NB4 (cell line): ENCODE measurements around the gene LAMA5.

Experiments used
- DNase-seq: peaks from one replicate; pipeline ENCODE4 v3.0.0; 2010; ENCODE audit warnings: low read depth
- H3K4me3 ChIP-seq: one replicate; pipeline ENCODE4 v1.5.1; 2011; ENCODE audit warnings: mild to moderate bottlenecking, low read depth, low read length, moderate library complexity
- MYC ChIP-seq: IDR thresholded peaks from 2 replicates; pipeline ENCODE4 v1.6.1; 2011; ENCODE audit warnings: low read depth, low read length
- POLR2A ChIP-seq: IDR thresholded peaks from 2 replicates; pipeline ENCODE4 v1.6.1; 2011; ENCODE audit warnings: mild to moderate bottlenecking; ENCODE audit not compliant: insufficient read length; ENCODE audit errors: extremely low read depth
- TF ChIP-seq, protein P1 (sequence below): IDR thresholded peaks from one replicate; pipeline ENCODE4 v1.5.1; 2012; ENCODE audit warnings: low read depth, low read length
- TF ChIP-seq, protein P2 (sequence below): IDR thresholded peaks from 2 replicates; pipeline ENCODE4 v1.6.1; 2011; ENCODE audit warnings: low read depth, low read length

The LAMA5 gene

DNA sequence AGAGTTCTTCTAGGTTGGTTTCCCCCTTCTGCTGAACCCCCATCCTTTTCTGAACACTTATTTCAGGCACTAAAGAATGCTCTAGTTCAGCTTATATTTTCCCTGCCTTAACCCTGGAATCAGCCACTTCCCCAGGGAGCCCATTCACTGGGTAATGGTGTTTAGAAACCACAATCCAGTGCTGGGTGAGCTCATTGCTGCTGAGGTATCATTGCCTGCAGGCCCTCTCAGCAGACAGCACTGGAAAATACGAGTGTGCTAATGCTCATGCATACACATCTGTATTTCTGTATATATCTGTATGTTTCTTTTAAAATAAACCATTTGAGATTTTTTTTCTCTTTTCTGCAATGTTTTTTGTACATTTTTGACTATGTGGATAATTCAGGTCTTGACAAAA, 101.7 kb downstream of the LAMA5 start:
- TF ChIP-seq MYC, result no peak
- no peak for TF ChIP-seq POLR2A
- TF ChIP-seq, protein P1, sequence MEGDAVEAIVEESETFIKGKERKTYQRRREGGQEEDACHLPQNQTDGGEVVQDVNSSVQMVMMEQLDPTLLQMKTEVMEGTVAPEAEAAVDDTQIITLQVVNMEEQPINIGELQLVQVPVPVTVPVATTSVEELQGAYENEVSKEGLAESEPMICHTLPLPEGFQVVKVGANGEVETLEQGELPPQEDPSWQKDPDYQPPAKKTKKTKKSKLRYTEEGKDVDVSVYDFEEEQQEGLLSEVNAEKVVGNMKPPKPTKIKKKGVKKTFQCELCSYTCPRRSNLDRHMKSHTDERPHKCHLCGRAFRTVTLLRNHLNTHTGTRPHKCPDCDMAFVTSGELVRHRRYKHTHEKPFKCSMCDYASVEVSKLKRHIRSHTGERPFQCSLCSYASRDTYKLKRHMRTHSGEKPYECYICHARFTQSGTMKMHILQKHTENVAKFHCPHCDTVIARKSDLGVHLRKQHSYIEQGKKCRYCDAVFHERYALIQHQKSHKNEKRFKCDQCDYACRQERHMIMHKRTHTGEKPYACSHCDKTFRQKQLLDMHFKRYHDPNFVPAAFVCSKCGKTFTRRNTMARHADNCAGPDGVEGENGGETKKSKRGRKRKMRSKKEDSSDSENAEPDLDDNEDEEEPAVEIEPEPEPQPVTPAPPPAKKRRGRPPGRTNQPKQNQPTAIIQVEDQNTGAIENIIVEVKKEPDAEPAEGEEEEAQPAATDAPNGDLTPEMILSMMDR, result no peak
- TF ChIP-seq, protein P2, sequence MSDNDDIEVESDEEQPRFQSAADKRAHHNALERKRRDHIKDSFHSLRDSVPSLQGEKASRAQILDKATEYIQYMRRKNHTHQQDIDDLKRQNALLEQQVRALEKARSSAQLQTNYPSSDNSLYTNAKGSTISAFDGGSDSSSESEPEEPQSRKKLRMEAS, result no peak
- DNase-seq, result no peak
- no peak overlapping the region for H3K4me3 ChIP-seq

DNA sequence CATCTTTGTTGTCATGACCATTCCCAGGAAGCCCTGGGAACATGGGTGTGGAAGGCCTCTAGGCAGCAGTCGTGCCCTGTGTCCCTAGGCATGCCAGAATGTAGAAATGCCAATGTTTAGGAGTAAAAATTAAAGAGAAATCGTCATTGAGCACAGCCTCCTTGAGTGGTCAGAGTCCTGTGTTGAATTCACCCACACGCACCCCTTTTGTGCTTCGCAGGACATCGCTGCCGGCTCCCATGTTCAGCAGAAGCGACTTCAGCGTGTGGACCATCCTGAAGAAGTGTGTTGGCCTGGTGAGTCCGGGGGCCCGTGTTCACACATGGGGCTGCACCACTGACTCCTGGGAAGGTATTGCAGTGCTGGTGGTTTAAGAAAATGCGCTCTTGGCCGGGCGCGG, 103.7 kb downstream of the LAMA5 start:
- no peak for DNase-seq
- TF ChIP-seq MYC, result no peak
- TF ChIP-seq, protein P2, result no peak
- TF ChIP-seq, protein P1, result no peak
- no peak for TF ChIP-seq POLR2A
- no peak overlapping the region for H3K4me3 ChIP-seq

DNA sequence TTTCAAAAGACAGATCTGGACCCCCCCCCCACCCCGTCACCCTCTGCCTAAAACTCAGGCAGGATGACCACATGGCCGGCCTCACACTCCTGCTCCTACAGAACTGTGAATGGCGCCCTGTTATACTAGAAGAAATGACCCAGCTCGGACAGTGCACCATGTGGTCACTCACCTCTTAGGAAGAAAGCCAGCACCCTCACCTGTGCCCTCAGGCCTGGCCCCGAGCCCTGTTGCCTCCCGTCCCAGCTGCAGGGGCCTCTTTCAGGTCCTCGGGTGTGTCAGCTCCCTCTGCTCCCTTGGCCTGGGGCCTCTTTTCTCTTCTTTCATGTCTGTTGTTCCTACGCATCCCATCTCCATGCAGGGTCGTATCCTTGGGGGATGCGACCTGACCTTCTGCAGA, 105.0 kb downstream of the LAMA5 start:
- no peak for TF ChIP-seq POLR2A
- H3K4me3 ChIP-seq, result no peak overlapping the region
- no peak for DNase-seq

DNA sequence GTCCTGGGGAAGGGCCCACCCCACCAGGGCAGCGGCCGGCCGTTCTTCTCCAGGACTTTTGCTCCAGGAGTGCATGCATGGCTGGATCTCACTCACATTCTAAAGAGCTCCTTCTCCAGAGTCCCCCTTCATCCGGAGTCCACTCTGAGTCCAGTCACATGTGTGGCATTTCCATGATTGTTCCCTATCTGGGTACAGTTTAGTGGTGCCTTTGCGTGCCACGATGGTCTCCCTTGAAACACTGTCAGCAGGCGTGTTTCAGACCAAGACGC, 107.9 kb downstream of the LAMA5 start:
- no peak for DNase-seq
- TF ChIP-seq POLR2A (no peak), MYC (no peak)
- H3K4me3 ChIP-seq, result no peak overlapping the region
